Skin epidermis (tissue), 12 donors: ENCODE data around the gene KCNK5.
A peak's percentile ranks its signal among the peaks of the same experiment; 100 is the strongest.

ENCODE experiments used
- H3K27ac ChIP-seq, 21 experiments: fragments of 200-600 bp; sonication (generic) in 11 of 21; one replicate each; pipeline ENCODE4 v1.5.0; 2020; ENCODE audit warnings: mild to moderate bottlenecking in 3 of 21, inconsistent platforms in 2 of 21, moderate library complexity in 2 of 21
- H3K4me3 ChIP-seq, 7 experiments: fragments of 200-600 bp; sonication (generic) in 2 of 7; one replicate each; pipeline ENCODE4 v1.5.0; 2020; ENCODE audit warnings: inconsistent platforms in 2 of 7, mild to moderate bottlenecking in 2 of 7, moderate library complexity in 1 of 7

KCNK5 gene

DNA sequence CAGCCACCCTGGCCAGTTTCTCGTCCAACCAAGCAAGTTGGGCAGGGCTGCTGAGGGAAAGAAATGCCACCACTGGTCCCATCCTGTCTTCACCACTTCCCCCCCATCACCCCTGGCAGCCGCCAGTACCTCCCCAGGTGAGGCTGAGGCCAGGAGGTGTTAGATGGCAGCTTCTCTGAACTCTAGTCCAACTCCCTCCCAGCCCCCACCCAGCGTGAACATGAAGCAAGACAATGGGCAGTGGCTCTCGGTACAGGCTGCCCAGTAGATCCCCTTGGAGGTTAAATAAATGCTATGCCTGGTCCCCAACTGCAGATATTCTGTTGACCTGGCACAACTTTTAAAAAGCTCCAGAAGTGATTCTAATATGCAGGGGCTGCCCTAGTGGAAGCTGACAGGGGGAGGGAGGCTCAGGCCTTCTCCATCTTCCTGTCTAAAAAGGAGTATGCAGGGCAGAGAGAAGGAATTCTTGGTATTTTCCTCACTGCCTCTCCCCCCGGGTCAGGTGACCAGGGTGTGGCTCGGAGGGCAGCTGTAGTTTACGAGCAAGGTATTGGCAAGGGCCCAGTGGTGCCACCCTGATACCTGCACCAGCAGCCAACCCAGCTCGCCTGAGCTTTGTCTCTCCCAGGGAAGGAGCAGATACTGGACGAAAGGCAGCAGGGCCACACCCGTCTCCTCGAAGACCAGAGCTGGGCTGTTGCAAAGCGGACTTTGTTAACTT is 25.7 kb downstream of the KCNK5 start:
- no peak overlapping the region for H3K4me3 ChIP-seq
- peak overlapping the region in 1 of 21 experiments; percentile 5 for H3K27ac ChIP-seq

GRCh38 chr6:39202166-39202565 is 27.1 kb downstream of the KCNK5 start:
- Histone ChIP-seq H3K4me3 (no peak overlapping the region), H3K27ac (no peak overlapping the region)

DNA sequence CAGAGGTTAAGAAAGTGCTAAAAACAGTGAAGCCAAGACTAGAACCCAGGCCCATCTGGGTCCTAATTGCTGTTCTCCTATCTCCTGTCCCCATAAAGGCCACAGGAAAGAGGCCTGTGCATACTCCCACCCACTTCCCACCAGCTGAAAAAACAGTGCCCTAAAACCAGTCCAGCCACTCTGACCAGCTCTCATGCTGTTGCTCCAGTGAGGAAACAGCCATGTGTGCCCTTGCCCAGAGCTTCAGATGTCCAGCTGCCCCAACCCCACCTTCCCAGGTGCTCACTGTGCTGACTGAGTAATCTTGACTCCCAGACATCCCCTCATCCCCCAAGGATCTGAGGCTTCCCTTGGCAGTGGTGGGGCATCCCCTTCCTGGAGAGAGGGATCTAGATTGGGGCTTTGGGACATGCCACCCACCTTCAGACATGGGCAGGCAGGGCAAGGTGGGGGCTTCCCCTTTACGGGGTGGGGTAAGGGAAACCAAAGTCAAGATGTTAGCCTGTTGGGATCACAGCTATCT is 28.7 kb downstream of the KCNK5 start:
- no peak overlapping the region for H3K27ac ChIP-seq

DNA sequence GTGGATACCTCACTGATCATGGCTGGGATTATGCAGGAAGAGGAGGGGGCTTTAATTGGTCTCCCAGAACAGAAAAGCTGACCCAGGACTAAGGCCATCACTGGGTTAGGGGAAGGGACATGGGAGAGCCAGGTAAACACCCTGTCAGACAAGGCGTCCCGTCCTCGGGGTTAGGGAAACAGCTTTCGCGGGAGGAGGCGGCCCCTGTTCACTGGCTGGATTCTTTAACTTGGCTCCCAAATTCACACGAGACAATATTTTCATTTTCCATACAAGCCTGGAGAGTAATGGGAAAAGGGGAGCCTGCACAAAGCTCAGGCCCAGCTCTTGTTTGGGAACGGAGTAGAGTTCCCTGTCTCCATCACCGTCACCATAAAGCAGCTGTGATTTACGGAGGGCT is 29.3 kb downstream of the KCNK5 start:
- Histone ChIP-seq H3K27ac (peak overlapping the region in 1 of 21 experiments; percentile 8), H3K4me3 (no peak overlapping the region)

More for the DNA sequence above, 28.7 kb downstream of the KCNK5 start:
- no peak overlapping the region for H3K4me3 ChIP-seq

DNA sequence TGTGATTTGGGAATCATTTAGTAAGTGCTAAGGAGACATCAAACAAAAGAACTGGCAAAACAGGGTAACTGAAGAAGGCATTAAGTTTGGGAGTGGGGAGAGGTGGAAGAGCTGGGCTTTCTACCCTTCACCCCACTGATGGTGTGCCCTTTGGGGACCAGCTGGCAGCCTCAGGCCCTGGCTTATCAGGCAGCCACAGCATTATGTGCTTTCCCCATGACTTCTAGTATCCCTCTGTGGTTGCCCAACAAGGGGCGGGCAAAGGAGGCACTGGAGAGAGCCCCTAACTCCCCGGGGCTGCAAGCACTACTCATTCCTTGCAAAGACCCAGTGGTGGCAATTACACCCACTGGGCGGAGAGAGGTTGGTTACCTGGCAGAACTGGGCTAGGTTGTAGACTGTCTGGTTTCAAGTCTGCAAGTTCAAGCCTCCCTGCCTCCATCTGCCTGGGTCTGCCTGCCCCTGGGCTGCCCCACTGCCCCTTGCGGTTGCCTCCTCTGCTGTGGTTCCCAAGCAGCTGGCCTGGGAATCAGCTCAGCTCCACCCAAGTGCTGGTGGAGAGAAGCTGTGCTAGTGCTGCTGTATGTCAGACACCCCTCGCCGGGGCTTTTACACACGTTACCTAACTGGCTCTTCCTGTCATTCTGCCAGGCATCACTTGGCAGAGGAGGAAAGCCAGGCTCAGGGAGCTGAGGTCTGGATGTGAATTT is 29.9 kb downstream of the KCNK5 start:
- Histone ChIP-seq H3K4me3 (no peak overlapping the region), H3K27ac (peak overlapping the region in 1 of 21 experiments; percentile 8)

- Histone ChIP-seq H3K27ac (no peak overlapping the region), H3K4me3 (no peak overlapping the region)
These were observed 30.7 kb downstream of the KCNK5 start for GRCh38 chr6:39198528-39198927.

GRCh38 chr6:39197922-39198500 is 31.3 kb downstream of the KCNK5 start:
- no peak overlapping the region for H3K27ac ChIP-seq

GRCh38 chr6:39197521-39197920 is 31.8 kb downstream of the KCNK5 start:
- no peak overlapping the region for H3K27ac ChIP-seq
- no peak overlapping the region for H3K4me3 ChIP-seq

More at GRCh38 chr6:39197922-39198500, 31.3 kb downstream of the KCNK5 start:
- H3K4me3 ChIP-seq: no peak overlapping the region

DNA sequence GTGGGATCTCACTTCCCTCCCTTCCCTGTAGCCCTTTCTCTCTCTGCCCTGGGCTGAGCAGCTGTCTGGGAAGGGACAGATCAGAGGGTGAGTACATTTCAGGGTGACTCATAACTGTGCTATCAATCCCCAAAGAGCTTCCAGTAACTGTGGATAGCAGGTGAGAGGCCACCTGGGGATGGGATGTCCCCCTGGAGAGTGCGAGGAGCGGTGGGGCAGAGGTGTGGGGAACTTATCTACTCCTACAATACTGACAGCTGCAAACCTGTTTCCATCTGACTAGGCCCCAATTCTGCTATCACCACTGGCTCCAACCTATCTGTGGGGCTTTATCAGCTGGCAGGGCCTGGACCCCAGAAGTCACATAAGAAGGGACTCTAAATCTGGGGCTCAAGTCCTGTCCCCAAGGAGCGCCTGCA is 32.6 kb downstream of the KCNK5 start:
- no peak overlapping the region for H3K27ac ChIP-seq
- H3K4me3 ChIP-seq: no peak overlapping the region

GRCh38 chr6:39195792-39196385 is 33.4 kb downstream of the KCNK5 start:
- no peak overlapping the region for H3K4me3 ChIP-seq
- no peak overlapping the region for H3K27ac ChIP-seq

DNA sequence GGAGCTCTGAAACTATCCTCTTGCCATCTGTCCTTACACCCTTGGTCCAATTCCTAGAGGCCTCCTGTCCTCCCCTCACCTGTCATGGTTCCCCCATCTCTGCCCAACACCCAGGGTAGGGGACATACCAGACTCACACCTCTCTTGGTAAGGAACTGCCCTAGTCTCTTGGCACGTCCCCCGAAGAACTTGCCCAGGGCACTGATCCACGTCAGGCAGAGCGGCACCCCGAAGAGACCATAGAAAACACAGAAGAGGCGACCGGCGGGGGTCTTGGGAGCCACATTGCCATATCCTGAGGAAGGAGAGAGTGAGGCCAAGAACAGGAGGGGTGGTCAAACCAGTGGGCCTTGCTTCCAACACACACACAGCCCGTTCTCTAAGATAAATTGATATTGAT is 34.8 kb downstream of the KCNK5 start:
- H3K27ac ChIP-seq: no peak overlapping the region
- no peak overlapping the region for H3K4me3 ChIP-seq

DNA sequence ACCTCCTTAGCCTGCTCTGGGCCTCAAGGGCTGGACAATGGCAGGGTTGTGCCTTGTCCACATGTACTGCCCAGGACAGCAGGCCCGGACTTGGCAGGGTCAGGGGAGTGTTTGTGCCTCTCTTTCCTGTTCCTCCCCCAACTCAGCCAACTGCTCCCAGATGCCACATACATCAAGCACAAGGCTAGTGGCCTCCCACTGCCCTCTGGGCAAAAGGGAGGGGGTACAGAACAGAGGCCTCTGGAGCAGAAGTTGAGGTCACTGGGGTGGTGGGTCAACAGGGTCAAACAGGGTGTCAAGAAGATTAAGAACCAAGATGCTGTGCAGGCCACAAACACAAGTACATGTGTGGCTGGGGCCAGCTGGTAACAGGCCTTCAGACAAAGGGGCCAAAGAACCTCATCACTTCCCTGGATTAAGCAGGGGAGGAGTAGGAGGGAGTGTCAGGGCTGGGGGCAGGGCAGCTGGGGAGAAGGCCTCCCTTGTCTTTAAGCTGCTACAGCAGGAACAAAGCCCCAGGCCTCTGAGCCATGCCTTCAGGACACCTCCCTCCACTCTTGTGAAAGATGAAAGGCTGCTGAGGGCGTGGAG is 36.0 kb downstream of the KCNK5 start:
- Histone ChIP-seq H3K4me3 (no peak overlapping the region), H3K27ac (peak overlapping the region in 1 of 21 experiments; percentile 12)

- Histone ChIP-seq H3K4me3 (no peak overlapping the region), H3K27ac (peak overlapping the region in 1 of 21 experiments; percentile 12)
These were observed 36.5 kb downstream of the KCNK5 start for GRCh38 chr6:39192736-39193135.

GRCh38 chr6:39191236-39191930 is 37.9 kb downstream of the KCNK5 start:
- no peak overlapping the region for H3K4me3 ChIP-seq
- H3K27ac ChIP-seq: peak overlapping the region in 1 of 21 experiments; percentile 47

DNA sequence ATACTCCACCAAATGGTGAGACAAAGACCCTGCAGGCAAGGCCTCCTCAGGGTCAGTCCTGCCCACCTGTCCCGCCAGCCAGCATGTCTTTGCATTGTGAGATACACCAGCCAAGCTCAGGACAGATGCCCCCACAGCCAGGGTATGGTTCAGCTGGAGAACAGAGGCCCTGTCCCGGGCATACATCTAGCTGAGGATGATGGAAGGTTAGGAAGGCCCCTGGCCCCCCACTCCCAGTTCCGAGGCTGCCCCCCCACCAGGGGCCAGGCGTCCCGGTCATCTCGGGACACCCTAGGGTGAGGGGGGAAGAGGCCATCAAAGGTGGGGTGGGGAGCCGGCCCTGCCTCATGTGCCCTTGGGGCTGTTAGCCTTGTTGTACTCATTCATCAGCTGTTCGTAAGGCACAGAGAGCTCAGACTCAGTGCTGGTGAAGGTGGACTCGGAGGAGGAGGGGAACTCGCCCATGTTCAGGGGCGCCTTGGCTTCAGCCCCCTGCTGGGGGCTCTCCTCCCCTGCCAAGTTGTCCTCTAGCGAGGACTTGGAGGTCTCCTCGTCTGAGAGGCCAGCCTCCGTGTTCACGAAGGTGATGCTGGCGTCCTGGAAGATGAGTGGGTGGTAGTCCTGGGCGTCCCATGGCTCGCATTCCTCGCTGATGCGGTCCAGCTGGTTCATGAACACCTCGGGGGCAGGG is 38.6 kb downstream of the KCNK5 start:
- Histone ChIP-seq H3K4me3 (no peak overlapping the region), H3K27ac (peak overlapping the region in 1 of 21 experiments; percentile 47)

DNA sequence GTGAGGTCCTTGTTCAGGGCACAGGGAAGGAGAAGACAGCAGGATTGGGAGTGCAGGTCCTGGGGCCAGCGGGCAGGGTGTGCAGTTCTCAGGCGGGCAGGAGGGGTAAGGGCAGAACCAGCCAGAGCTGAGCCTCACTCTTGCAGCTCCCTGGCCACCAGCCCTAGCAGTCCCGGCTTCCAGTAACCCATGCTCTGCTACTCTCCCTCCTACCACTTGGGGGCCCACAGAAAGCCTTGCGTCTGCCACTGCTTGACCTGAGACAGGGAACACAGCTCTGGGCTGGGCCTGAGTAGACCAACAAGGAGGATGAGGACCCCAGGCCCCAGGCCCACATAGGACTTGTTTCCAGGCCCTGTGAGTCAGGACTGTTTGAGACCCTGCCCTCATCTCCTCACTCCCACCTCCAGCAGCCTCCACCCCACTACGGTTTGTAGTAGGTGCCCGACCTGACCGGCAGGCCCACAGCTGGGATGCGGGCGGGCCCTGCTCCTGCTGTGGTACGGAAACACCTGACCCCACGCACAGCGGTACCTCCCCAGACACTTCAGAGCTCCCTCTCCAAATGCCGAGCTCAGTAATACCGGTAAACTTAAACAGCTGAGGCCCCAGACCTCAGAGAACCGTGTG is 39.2 kb downstream of the KCNK5 start:
- Histone ChIP-seq H3K27ac (peak overlapping the region in 2 of 21 experiments; percentile 1 to 47), H3K4me3 (no peak overlapping the region)

DNA sequence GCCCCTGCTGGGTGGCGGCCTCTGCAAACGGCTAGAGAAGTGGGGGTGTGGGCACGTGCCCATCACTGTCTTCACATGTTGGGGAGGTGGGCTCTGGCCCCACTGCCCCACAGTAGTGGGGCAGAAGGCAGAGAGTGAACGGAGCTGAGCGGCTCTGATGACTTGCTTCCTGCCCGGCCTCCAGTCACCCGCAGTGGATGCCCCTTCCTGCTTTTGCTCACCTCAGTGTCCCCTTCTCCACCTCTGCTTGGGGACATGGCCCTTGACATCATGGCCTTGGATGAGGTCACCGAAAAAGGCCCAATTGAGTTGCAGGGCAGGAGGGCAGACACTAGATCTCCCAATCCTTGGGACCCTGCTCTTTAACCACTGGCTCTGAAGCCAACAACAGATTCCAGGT is 40.1 kb downstream of the KCNK5 start:
- no peak overlapping the region for H3K27ac ChIP-seq

GRCh38 chr6:39188571-39188970 is 40.7 kb downstream of the KCNK5 start:
- no peak overlapping the region for H3K4me3 ChIP-seq
- no peak overlapping the region for H3K27ac ChIP-seq

More for the DNA sequence above, 40.1 kb downstream of the KCNK5 start:
- no peak overlapping the region for H3K4me3 ChIP-seq
